DOHH2 (cell line): ENCODE results near the gene SPESP1.

Source experiments
- H3F3A ChIP-seq: fragments of 200-600 bp; sonication (generic), shearing (Covaris generic); 2 replicates; pipeline ENCODE4 v1.6.0; 2016; ENCODE audit warnings: antibody characterized with exemption, mild to moderate bottlenecking; ENCODE audit not compliant: control insufficient read depth, insufficient read depth
- H3K27ac ChIP-seq: fragments of 200-600 bp; sonication (generic); 2 replicates; pipeline ENCODE4 v1.5.1; 2014; ENCODE audit warnings: low read depth, mild to moderate bottlenecking, low read length, moderate library complexity
- H3K27me3 ChIP-seq: fragments of 200-600 bp; sonication (generic); 2 replicates; pipeline ENCODE4 v1.6.1; 2014; ENCODE audit warnings: mild to moderate bottlenecking, low read length, mixed read lengths; ENCODE audit not compliant: control insufficient read depth
- H3K36me3 ChIP-seq: fragments of 200-600 bp; sonication (generic); 2 replicates; pipeline ENCODE4 v1.6.1; 2014; ENCODE audit warnings: mild to moderate bottlenecking, low read length, moderate library complexity, mixed read lengths; ENCODE audit not compliant: control insufficient read depth
- H3K4me1 ChIP-seq: fragments of 200-600 bp; sonication (generic); 2 replicates; pipeline ENCODE4 v1.6.1; 2014; ENCODE audit warnings: mild to moderate bottlenecking, low read length, mixed read lengths; ENCODE audit not compliant: control insufficient read depth
- H3K4me2 ChIP-seq: fragments of 200-600 bp; sonication (generic); 2 replicates; pipeline ENCODE4 v1.6.0; 2014; ENCODE audit warnings: mild to moderate bottlenecking, low read length, moderate library complexity
- H3K4me3 ChIP-seq: fragments of 200-600 bp; sonication (generic); 2 replicates; pipeline ENCODE4 v1.5.1; 2014; ENCODE audit warnings: mild to moderate bottlenecking, low read length, mixed read lengths
- H3K79me2 ChIP-seq: fragments of 200-600 bp; sonication (generic); 2 replicates; pipeline ENCODE4 v1.6.1; 2014; ENCODE audit warnings: mild to moderate bottlenecking, low read length, mixed read lengths; ENCODE audit not compliant: control insufficient read depth
- H3K9me2 ChIP-seq: fragments of 200-600 bp; sonication (generic); replicated peaks from 2 replicates; pipeline ENCODE4 v1.6.1; 2014; ENCODE audit warnings: mild to moderate bottlenecking, low read length, mixed read lengths; ENCODE audit not compliant: control insufficient read depth
- H3K9me3 ChIP-seq: fragments of 200-600 bp; sonication (generic); 2 replicates; pipeline ENCODE4 v1.6.1; 2014; ENCODE audit warnings: antibody characterized with exemption, low read length, mixed read lengths; ENCODE audit not compliant: control insufficient read depth, insufficient read depth
- H4K20me1 ChIP-seq: fragments of 200-600 bp; sonication (generic); 2 replicates; pipeline ENCODE4 v1.6.0; 2014; ENCODE audit warnings: low read depth, mild to moderate bottlenecking, antibody characterized with exemption, low read length, moderate library complexity; ENCODE audit not compliant: control insufficient read depth, insufficient read depth
- CTCF ChIP-seq: fragments of 200-600 bp; sonication (generic); IDR thresholded peaks from one replicate; pipeline ENCODE4 v1.5.1; 2014; ENCODE audit warnings: antibody characterized with exemption, mild to moderate bottlenecking, low read depth, low read length; ENCODE audit not compliant: poor library complexity, severe bottlenecking
- EZH2phosphoT487 ChIP-seq: fragments of 200-600 bp; sonication (generic); IDR thresholded peaks from 2 replicates; pipeline ENCODE4 v1.6.1; 2017; ENCODE audit warnings: borderline replicate concordance, mild to moderate bottlenecking, antibody characterized with exemption, low read length, moderate library complexity, mixed read lengths

SPESP1 gene

GRCh38 chr15:68930268-68931022, at the start of gene SPESP1:
Gene SPESP1 (plus strand): TSS chr15:68930525. CDS start chr15:68930654, 129 bp downstream.
- no peaks in the 10 kb centered on the region for H3K9me2 ChIP-seq
- H3F3A ChIP-seq: no peaks in the 10 kb centered on the region
- H4K20me1 ChIP-seq: no peaks in the 10 kb centered on the region
- TF ChIP-seq EZH2phosphoT487 (no peak), CTCF (no peak)
- no peaks in the 10 kb centered on the region; the same call in 1 of the 2 replicates for H3K27me3 ChIP-seq
- H3K4me3 ChIP-seq: no peak within 1 kb of the TSS
- H3K27ac ChIP-seq: no peak within 1 kb of the TSS
- H3K79me2 ChIP-seq: no peaks in the 10 kb centered on the region
- no peak within 1 kb of the TSS for H3K4me2 ChIP-seq
- H3K36me3 ChIP-seq: no peaks in the 10 kb centered on the region
- no peaks in the 10 kb centered on the region; the same call in 1 of the 2 replicates for H3K9me3 ChIP-seq
- H3K4me1 ChIP-seq: peaks cover 3% of the 10 kb centered on the region

GRCh38 chr15:68885070-68885469, 45.3 kb upstream of the SPESP1 start:
- TF ChIP-seq EZH2phosphoT487: no peak
- H3K27me3 ChIP-seq: peaks cover 14% of the 10 kb centered on the region
- no peak overlapping the region for H3K27ac ChIP-seq
- H3K36me3 ChIP-seq: no peaks in the 10 kb centered on the region
- no peaks in the 10 kb centered on the region for H3K9me2 ChIP-seq
- no peaks in the 10 kb centered on the region for H3K79me2 ChIP-seq
- H3K4me3 ChIP-seq: no peak overlapping the region
- no peaks in the 10 kb centered on the region for H3F3A ChIP-seq
- H4K20me1 ChIP-seq: no peaks in the 10 kb centered on the region
- H3K4me2 ChIP-seq: no peak overlapping the region
- H3K9me3 ChIP-seq: no peaks in the 10 kb centered on the region
- H3K4me1 ChIP-seq: peaks cover 4% of the 10 kb centered on the region; the same call in 1 of the 2 replicates

GRCh38 chr15:68887120-68887519, 43.2 kb upstream of the SPESP1 start:
- Histone ChIP-seq H3K79me2 (no peaks in the 10 kb centered on the region), H3K27ac (no peak overlapping the region), H3K9me3 (no peaks in the 10 kb centered on the region), H3K36me3 (no peaks in the 10 kb centered on the region), H3K4me3 (no peak overlapping the region), H3K4me2 (no peak overlapping the region), H3F3A (no peaks in the 10 kb centered on the region), H4K20me1 (no peaks in the 10 kb centered on the region), H3K27me3 (peaks cover 20% of the 10 kb centered on the region), H3K9me2 (no peaks in the 10 kb centered on the region), H3K4me1 (peaks cover 4% of the 10 kb centered on the region; the same call in 1 of the 2 replicates)
- TF ChIP-seq EZH2phosphoT487 (no peak), CTCF (no peak)

GRCh38 chr15:68887819-68888218, 42.5 kb upstream of the SPESP1 start:
- H3K4me3 ChIP-seq: no peak overlapping the region
- H3K27me3 ChIP-seq: peaks cover 20% of the 10 kb centered on the region

More at GRCh38 chr15:68887819-68888218, 42.5 kb upstream of the SPESP1 start:
- H3K36me3 ChIP-seq: no peaks in the 10 kb centered on the region
- no peak overlapping the region for H3K4me2 ChIP-seq
- no peaks in the 10 kb centered on the region for H3K9me2 ChIP-seq
- no peaks in the 10 kb centered on the region for H3F3A ChIP-seq
- peaks cover 4% of the 10 kb centered on the region; the same call in 1 of the 2 replicates for H3K4me1 ChIP-seq
- H3K79me2 ChIP-seq: no peaks in the 10 kb centered on the region
- no peaks in the 10 kb centered on the region for H3K9me3 ChIP-seq
- H3K27ac ChIP-seq: no peak overlapping the region
- TF ChIP-seq EZH2phosphoT487: no peak
- no peak for TF ChIP-seq CTCF
- H4K20me1 ChIP-seq: no peaks in the 10 kb centered on the region
